ENCODE results near the gene SRXN1. TPM values are rescaled to one million over a fixed set of nuclear protein-coding genes. Genes with fewer than 3 reads are reported as not detected.
A peak's percentile ranks its signal among the peaks of the same experiment; 100 is the strongest.

SRXN1 gene
- total RNA-seq, 1 experiment from 2014 or later: 80.0 TPM

- H3K9me3 ChIP-seq: no peaks in the 10 kb centered on the region
- no peak overlapping the region for H3K4me3 ChIP-seq
- DNase-seq: no peak
- H3K27me3 ChIP-seq: peaks cover 8% of the 10 kb centered on the region
- H3K36me3 ChIP-seq: no peaks in the 10 kb centered on the region
Measured at GRCh38 chr20:664576-664975, 11.6 kb upstream of the SRXN1 start.

- no peak for DNase-seq
- no peak overlapping the region for H3K4me3 ChIP-seq
- no peaks in the 10 kb centered on the region for H3K36me3 ChIP-seq
- peaks cover 8% of the 10 kb centered on the region for H3K27me3 ChIP-seq
- no peaks in the 10 kb centered on the region for H3K9me3 ChIP-seq
Measured at GRCh38 chr20:664151-664550, 11.2 kb upstream of the SRXN1 start.

- Histone ChIP-seq H3K27me3 (peaks cover 8% of the 10 kb centered on the region), H3K4me3 (no peak overlapping the region), H3K9me3 (no peaks in the 10 kb centered on the region), H3K36me3 (no peaks in the 10 kb centered on the region)
- no peak for DNase-seq
Measured at GRCh38 chr20:663315-664090, 10.5 kb upstream of the SRXN1 start.

GRCh38 chr20:662277-663192 lies 9.5 kb upstream of the SRXN1 start:
- DNase-seq: no peak
- no peaks in the 10 kb centered on the region for H3K36me3 ChIP-seq
- H3K9me3 ChIP-seq: no peaks in the 10 kb centered on the region
- H3K4me3 ChIP-seq: no peak overlapping the region
- H3K27me3 ChIP-seq: peaks cover 8% of the 10 kb centered on the region

- H3K36me3 ChIP-seq: no peaks in the 10 kb centered on the region
- peaks cover 8% of the 10 kb centered on the region for H3K27me3 ChIP-seq
- no peak for DNase-seq
- H3K9me3 ChIP-seq: no peaks in the 10 kb centered on the region
- H3K4me3 ChIP-seq: no peak overlapping the region
Measured at GRCh38 chr20:661474-662270, 8.7 kb upstream of the SRXN1 start.

- no peak for DNase-seq
- no peak overlapping the region for H3K4me3 ChIP-seq
- peaks cover 2% of the 10 kb centered on the region; the same call in 1 of the 2 replicates for H3K27me3 ChIP-seq
- H3K36me3 ChIP-seq: no peaks in the 10 kb centered on the region
- no peaks in the 10 kb centered on the region for H3K9me3 ChIP-seq
Measured at GRCh38 chr20:658731-659291, 5.8 kb upstream of the SRXN1 start.

GRCh38 chr20:658202-658601 lies 5.2 kb upstream of the SRXN1 start:
- Histone ChIP-seq H3K27me3 (no peaks in the 10 kb centered on the region; the same call in 1 of the 2 replicates), H3K36me3 (no peaks in the 10 kb centered on the region), H3K9me3 (no peaks in the 10 kb centered on the region), H3K4me3 (no peak overlapping the region)
- no peak for DNase-seq

GRCh38 chr20:655726-656624 lies 3.0 kb upstream of the SRXN1 start:
- no peaks in the 10 kb centered on the region for H3K27me3 ChIP-seq
- no peak overlapping the region for H3K4me3 ChIP-seq
- H3K36me3 ChIP-seq: peaks cover 3% of the 10 kb centered on the region; the same call in 1 of the 2 replicates
- H3K9me3 ChIP-seq: no peaks in the 10 kb centered on the region
- DNase-seq: no peak

- no peak overlapping the region for H3K4me3 ChIP-seq
- no peaks in the 10 kb centered on the region for H3K9me3 ChIP-seq
- H3K27me3 ChIP-seq: no peaks in the 10 kb centered on the region
- peaks cover 8% of the 10 kb centered on the region for H3K36me3 ChIP-seq
- DNase-seq: no peak
Measured at GRCh38 chr20:654417-654750, 1.4 kb upstream of the SRXN1 start.

GRCh38 chr20:653590-654416 lies 803 bp upstream of the SRXN1 start:
- Histone ChIP-seq H3K9me3 (no peaks in the 10 kb centered on the region), H3K36me3 (peaks cover 13% of the 10 kb centered on the region), H3K27me3 (no peaks in the 10 kb centered on the region)

GRCh38 chr20:652615-653109 lies 338 bp downstream of the SRXN1 start:
- H3K36me3 ChIP-seq: peaks cover 23% of the 10 kb centered on the region
- no peaks in the 10 kb centered on the region for H3K27me3 ChIP-seq
- peak; percentile 40 for DNase-seq
- no peaks in the 10 kb centered on the region for H3K9me3 ChIP-seq
- peak overlapping the region; percentile 76 for H3K4me3 ChIP-seq

More at GRCh38 chr20:653590-654416, 803 bp upstream of the SRXN1 start:
- DNase-seq: no peak
- peak overlapping the region; percentile 76 for H3K4me3 ChIP-seq

GRCh38 chr20:651713-652614 lies 1.0 kb downstream of the SRXN1 start:
- no peak for DNase-seq
- Histone ChIP-seq H3K27me3 (no peaks in the 10 kb centered on the region), H3K4me3 (peak overlapping the region; percentile 76), H3K9me3 (no peaks in the 10 kb centered on the region), H3K36me3 (peaks cover 26% of the 10 kb centered on the region)

- Histone ChIP-seq H3K9me3 (no peaks in the 10 kb centered on the region), H3K4me3 (no peak overlapping the region), H3K27me3 (no peaks in the 10 kb centered on the region), H3K36me3 (peaks cover 26% of the 10 kb centered on the region)
- no peak for DNase-seq
Measured at GRCh38 chr20:650954-651353, 2.0 kb downstream of the SRXN1 start.

GRCh38 chr20:650281-650680 lies 2.7 kb downstream of the SRXN1 start:
- DNase-seq: no peak
- H3K27me3 ChIP-seq: no peaks in the 10 kb centered on the region
- no peak overlapping the region for H3K4me3 ChIP-seq
- no peaks in the 10 kb centered on the region for H3K9me3 ChIP-seq
- H3K36me3 ChIP-seq: peaks cover 26% of the 10 kb centered on the region

All from MG63 (cell line).